HG02678 (cell line): ENCODE measurements around the gene KIF3C.
"Not testable (repeated sequence)": the region's sequence is repeated elsewhere in the genome, so short reads cannot be mapped to it uniquely, and the experiment has no call there.

ENCODE experiments used
- ATAC-seq: cut with Tn5 transposase; IDR thresholded peaks from one replicate; pipeline ENCODE4 v1.9.1; 2021; ENCODE audit warnings: mild to moderate bottlenecking, moderate library complexity; ENCODE audit not compliant: unreplicated experiment

Gene KIF3C

GRCh38 chr2:25982273-25982967, at the start of gene KIF3C:
TSS of gene KIF3C (minus strand) at chr2:25982497. CDS start at chr2:25981917, 580 bp downstream.
- ATAC-seq = peak; percentile 77

DNA sequence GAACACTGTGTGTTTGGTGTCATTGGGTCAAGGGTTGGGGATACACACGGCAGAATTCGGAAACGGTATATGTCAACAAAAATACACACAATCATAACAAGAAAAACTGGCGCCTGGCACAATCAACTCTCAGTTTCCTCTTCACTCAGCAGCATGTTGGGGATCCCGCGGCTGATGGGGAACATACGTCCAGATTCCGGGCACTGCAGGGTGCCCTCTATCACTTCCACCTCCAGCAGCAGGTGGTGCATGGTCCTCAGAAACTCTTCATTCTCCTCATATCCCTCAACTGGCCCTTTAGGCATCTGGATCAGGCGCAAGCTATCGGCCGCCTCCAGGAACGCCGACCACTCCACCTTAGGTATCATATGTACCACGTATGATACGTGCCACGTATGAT, 45.8 kb upstream of the KIF3C start:
- not testable (repeated sequence) for ATAC-seq

GRCh38 chr2:26025509-26025908, 43.2 kb upstream of the KIF3C start:
- no peak for ATAC-seq

- ATAC-seq = no peak
Measured at GRCh38 chr2:26024260-26024659, 42.0 kb upstream of the KIF3C start.

DNA sequence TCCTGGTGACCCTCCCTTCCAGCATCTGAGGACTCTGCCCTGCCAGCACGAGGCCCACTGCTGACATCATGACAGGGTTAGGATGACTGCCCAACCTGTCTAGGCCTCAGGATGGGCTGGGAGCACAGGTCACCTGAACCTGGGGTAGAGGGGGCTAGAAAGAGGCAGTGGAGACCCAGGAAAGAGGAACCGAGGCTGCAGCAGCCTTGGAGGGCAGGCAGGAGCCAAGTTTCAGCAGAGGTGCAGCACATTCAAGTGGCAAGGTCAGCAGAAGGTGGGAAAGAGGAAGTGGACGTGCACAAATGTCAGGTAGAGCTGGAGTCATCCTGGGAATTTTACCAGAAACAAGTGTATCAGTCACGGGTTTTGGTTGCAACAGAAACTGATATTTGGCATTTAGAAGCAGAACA, 37.9 kb upstream of the KIF3C start:
- no peak for ATAC-seq

DNA sequence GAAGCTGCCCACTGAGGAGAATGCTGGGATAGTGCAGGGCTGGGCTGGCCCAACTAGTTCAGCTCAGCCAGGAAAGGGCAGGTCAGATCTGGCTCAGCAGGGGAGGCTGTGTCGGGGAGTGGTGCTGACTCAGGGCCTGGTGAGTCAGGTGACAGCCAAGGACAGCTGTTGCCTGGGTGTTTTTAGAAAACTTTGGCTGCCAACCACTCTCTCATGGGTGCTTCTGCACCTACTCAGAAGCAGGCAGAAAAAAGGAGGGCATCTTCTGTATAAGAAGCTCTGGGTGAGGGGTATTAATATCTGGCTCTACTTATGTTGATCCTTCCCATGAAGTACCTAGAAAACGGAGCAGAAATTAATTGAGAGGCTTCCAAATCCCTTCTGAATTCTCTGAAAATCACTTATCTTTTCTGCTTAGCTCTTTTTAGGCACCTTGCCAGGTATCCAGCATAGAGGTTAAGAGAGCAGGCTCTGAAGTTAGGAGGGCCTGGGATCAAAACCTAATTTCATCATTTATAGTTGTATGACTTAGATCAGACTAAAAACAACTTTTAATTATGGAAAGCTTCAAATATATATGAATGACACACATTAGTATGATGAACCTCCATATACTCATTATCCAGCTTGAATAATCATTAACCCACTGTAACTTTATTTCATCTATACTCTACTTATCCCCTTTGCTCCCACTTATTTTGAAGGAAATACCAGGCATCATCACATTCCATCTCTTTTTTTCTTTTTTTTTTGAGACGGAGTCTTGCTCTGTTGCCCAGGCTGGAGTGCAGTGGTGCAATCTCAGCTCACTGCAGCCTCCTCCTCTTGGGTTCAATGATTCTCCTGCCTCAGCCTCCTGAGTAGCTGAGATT, 36.1 kb upstream of the KIF3C start:
- no peak for ATAC-seq

DNA sequence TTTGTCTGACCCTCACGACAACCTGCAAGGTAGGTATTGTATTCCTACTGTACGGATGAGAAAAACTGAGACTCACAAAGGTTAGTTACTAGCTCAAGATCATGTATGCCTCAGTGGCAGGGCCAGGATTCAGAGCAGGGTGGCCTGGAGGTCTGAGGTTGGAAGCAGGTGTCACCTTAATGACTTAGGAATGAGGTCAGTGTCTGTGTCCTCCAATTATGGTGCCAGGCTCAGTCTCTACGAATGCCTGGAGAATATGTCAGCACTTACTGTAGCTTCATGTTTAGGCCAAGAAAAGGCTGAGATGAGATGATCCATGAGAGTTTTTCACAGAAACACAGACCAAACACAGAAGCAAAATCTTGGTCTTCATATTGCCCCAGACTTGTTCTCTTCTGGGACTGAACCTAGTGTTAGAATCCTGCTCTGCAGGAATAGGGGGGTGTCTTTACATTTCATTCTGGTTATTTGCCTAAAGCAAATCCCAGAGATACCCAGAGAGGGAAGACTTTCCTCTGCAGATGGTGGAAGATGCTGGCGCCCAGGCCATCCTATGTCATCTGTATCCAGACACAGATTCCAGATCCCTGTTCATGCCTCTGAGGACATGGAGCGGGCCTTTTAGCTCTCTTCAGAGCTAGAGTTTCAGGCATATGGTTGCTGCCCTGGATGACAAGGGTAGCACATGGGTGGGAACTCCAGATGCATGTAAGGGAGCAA, 35.3 kb upstream of the KIF3C start:
- ATAC-seq = no peak

DNA sequence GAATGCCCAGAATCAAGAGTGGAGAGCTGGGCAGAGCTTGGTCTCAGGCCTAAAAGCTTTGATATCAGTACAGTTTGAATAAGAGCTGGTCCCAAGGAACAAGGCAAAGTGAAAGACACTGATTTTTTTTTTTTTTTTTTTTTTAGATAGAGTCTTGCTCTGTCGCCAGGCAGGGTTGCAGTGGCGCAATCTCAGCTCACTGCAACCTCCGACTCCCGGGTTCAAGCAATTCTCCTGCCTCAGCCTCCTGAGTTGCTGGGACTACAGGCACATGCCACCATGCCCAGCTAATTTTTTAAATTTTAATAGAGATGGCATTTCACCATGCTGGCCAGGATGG, 34.4 kb upstream of the KIF3C start:
- not testable (repeated sequence) for ATAC-seq

DNA sequence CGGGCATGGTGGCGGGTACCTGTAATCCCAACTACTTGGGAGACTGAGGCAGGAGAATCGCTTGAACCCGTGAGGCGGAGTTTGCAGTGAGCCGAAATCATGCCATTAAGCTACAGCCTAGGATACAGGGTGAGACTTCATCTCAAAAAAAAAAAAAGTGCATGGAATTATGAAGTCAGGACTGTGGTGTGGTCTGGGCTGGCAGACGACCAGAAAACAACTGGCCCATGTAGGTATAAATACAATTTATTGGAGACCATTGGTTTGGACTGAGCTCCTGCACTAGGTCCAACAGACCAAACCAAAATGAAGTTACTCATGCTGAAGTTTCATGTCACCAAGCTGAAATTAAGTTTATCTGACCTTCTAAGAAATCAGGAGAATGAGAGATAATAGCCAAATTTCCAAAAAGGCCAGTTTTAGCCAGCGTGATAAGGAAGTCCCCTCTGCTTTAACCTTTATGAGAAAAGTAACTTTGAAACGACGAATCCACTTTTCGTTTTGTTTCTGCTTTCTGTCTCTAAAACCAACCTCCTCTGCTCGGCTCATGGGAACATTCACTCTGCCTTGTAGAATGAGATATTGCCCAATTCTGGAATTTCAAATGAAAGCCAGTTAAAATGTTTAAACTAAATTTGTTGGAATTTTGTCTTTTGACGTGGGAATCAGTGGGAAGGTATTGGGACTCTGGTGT, 33.9 kb upstream of the KIF3C start:
- no peak for ATAC-seq

GRCh38 chr2:26013668-26014067, 31.4 kb upstream of the KIF3C start:
- no peak for ATAC-seq

DNA sequence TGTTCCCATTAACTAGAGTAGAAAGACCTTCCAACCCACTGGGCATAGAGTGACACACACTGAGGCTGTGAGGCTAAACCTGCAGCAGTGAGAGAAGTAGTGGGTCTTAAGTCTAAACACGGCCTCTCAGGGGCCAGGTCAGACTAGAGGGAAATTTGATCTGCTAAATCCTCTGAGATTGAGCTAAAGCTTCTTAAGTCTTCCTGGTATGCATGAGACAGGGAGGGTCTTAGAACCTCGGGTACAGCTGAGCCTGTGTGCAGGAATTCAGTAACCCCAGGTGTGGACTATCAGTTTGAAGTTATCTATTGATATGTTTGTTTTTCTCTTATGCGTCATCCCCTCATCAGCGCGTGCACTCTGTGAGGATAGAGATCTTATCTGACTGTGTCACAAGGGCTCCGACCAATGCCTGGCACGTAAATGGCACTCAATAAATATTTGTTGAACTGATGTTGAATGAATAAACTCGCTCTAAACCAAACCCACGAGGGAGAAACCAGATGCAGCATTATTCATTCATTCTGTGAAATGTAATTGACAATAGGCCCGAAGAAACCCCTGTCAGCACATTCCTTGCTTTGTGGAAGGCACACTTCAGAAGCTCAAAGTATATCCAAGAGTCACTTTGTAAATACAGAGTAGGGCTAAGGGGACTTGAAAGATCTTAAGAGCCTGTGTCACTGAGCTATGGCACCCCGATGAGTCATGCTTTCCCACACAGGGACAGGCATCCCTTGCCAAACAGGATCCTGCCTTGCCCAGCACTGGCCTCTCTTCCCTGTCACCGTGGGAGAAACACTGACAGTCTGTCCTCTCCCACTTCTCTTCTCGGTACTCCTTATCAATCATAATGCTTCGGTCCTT, 29.9 kb upstream of the KIF3C start:
- no peak for ATAC-seq

DNA sequence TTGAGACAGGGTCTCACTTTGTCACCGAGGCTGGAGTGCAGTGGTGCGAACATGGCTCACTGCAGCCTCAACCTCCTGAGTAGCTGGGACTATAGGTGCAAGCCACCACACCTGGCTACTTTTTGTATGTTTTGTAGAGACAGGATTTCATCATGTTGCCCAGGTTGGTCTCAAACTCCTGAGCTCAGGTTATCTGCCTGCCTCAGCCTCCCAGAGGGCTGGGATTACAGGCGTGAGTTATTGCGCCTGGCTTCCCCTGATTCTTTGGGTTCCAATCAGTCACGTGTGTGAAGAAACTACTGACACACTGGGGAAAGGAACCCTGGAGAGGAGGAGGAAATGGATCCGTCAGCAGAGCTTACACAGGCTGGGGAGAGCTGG, 29.3 kb upstream of the KIF3C start:
- no peak for ATAC-seq

GRCh38 chr2:26010943-26011342, 28.6 kb upstream of the KIF3C start:
- no peak for ATAC-seq

GRCh38 chr2:26009567-26009963, 27.3 kb upstream of the KIF3C start:
- ATAC-seq = no peak

GRCh38 chr2:26008851-26009566, 26.7 kb upstream of the KIF3C start:
- no peak for ATAC-seq

DNA sequence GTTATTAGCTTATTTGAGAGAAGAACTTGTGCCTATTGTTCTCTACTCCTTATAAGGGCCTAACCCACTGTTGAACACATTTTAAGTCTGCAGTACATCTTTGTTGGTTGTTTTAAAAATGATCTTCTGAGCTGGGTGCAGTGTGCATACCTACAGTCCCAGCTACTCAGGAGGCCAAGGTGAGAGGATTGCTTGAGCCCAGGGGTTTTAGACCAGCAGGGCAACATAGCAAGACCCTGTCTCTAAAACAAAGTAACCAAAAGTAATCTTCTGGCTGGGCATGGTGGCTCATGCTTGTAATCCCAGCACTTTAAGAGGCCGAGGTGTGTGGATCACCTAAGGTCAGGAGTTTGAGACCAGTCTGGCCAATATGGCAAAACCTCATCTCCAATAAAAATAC, 25.8 kb upstream of the KIF3C start:
- no peak for ATAC-seq

DNA sequence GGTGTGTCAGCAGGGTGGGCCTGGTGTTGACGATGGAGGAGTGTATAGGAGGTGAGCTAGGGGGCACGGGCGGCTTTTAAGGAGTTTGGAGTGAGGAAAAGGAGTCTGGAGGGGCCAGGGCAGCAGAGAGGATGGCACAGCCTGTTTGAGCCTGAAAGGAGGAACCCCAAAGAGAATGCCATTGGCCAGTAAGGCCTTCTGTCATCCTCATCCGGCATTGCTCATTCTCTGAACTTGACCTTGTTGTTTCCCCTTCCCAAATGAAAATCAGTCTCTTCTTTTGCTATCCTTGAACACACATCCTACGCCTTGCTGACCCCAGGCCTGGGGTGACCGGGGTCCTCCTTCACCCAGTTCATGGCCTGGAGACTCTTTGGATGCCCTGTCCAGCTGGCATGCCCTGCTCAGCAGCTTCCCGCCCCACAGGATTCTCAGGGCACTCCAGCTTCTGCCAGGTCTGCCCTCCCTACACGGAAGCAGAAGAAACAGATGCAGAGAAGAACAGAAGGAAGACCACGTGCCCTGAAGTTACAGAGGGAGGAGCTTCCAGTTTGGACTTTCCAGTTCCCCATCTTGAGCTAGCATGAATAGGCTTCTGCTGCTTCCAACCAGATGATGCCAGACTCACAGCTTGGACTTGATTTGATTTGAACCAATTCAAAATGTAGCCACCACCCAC, 20.5 kb upstream of the KIF3C start:
- ATAC-seq = no peak

- ATAC-seq = no peak
Measured at GRCh38 chr2:26001743-26002351, 19.6 kb upstream of the KIF3C start.
